HG02610 (cell line): ENCODE data around the gene TRIM31.
"Not testable (repeated sequence)": the region's sequence is repeated elsewhere in the genome, so short reads cannot be mapped to it uniquely, and the experiment has no call there.

Experiments used
- ATAC-seq: cut with Tn5 transposase; IDR thresholded peaks from one replicate; pipeline ENCODE4 v1.9.1; 2021; ENCODE audit warnings: mild to moderate bottlenecking, moderate library complexity; ENCODE audit not compliant: unreplicated experiment

Gene TRIM31

DNA sequence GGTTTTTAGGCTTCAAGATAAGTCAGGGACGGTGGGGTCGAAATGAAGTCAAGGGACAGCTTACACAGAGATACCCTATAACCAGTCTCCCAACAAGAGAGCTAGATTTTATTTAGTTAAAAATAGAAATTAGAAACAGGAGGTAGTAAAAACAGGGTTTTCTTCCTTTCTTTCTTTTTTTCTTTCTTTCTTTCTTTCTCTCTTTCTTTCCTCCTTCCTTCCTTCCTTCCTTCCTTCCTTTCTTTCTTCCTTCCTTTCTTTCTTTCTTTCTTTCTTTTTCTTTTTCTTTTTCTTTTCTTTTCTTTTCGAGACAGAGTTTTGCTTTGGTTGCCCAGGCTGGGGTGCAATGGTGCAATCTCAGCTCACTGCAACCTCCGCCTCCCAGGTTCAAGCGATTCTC, 5.8 kb upstream of the TRIM31 start:
- ATAC-seq: not testable (repeated sequence)

DNA sequence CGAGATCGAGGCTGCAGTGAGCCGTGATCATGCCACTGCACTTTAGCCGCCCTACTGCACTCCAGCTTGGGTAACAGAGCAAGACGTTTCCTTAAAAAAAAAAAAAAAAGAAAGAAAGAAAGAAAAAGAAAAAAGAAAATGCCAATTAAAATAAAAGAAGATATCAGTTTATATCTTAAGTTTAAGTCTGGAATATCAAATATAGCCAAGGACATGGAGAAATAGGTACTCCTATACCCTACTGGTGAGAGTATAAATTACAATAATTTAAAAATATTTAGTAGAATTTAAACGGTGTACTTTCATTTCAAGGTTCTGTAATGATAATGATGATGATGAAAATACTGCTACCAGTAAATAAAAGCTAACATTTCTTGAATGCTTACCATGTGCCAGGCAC, 3.8 kb upstream of the TRIM31 start:
- no peak for ATAC-seq

GRCh38 chr6:30113841-30114240, 951 bp upstream of the TRIM31 start:
- ATAC-seq: no peak

DNA sequence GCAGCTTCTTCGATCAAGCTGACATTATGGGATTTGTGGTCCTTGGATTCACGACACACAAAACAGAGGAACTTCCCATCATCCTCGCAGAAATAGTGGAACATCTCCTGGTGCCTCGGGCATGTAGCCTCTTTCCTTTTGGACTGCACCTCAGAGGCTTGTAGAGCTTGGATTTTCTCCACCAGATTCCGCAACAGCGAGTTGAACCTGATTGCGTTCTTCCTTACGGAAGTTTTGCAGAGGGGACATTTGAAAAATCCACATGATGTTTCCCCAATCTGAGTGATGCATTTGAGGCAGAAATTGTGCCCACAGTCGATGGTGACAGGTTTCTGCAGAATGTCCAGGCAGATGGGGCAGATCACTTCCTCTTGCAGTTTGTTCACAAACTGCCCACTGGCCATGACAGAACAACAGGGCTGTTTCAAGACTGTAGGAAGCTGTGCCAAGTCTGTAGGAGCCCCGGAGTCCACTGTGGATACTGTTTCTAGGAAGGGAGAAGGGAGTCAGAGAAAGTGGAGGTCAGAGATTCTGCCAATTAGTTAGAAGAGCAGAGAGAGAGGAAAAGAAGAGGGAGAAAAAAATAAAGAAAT, 392 bp downstream of the TRIM31 start:
- no peak for ATAC-seq

GRCh38 chr6:30111266-30111856, 1.5 kb downstream of the TRIM31 start:
- no peak for ATAC-seq

GRCh38 chr6:30104661-30105060, 8.2 kb downstream of the TRIM31 start:
- no peak for ATAC-seq

GRCh38 chr6:30103872-30104179, 9.1 kb downstream of the TRIM31 start:
- no peak for ATAC-seq

GRCh38 chr6:30102970-30103871, 9.7 kb downstream of the TRIM31 start:
- ATAC-seq: peak; percentile 63

DNA sequence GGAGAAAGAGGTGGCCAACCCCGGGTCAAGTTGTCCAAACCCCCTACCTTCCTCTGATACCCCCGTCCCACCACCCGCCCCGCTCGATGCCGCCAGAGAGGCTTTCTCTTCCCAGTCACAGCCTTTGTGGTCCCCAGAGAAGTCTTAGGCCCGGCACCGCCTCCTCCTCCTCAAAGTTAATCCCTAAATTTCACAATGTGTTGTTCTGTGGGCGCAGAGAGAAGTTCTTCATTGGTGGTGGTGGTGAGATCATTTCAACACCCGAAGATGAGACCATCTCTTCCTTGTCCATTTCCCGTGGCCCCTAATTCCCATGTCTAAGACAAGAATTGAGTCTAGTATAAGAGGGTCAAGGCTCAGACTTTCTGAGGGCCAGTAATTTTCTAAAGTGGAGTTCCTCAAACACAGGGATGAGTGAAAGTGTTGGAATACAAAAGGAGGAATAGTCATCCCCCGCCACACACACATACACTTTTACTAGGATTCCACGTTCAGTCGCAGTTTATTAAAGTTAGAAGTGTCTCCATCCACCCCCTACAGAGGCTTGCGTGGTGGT, 10.4 kb downstream of the TRIM31 start:
- ATAC-seq: no peak

- ATAC-seq: peak; percentile 61
These were observed 11.2 kb downstream of the TRIM31 start for GRCh38 chr6:30101444-30102413.

- ATAC-seq: no peak
These were observed 12.1 kb downstream of the TRIM31 start for GRCh38 chr6:30100585-30101443.

DNA sequence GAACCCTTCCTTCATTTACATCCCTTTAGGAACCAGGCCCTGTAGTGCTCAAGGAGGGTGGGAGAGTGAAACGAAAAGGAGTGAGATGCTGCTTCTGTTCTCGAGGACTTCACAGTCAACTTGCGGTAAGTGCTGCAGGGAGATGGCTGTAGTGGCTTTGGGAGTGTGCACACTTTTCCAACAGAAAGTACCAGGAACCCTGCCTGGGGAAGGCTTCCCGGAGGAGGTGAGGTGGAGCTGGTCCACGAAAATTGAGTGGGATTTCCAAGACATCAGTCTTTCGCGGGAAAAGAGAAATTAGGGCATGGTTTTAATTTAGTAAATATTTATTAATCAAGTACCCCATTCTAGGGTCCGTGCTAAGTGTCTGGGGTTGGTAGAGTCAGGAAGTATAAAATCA, 12.7 kb downstream of the TRIM31 start:
- no peak for ATAC-seq

- no peak for ATAC-seq
These were observed 14.8 kb downstream of the TRIM31 start for GRCh38 chr6:30097902-30098768.

GRCh38 chr6:30096829-30097228, 16.1 kb downstream of the TRIM31 start:
- no peak for ATAC-seq

GRCh38 chr6:30093951-30094661, 18.8 kb downstream of the TRIM31 start:
- no peak for ATAC-seq

DNA sequence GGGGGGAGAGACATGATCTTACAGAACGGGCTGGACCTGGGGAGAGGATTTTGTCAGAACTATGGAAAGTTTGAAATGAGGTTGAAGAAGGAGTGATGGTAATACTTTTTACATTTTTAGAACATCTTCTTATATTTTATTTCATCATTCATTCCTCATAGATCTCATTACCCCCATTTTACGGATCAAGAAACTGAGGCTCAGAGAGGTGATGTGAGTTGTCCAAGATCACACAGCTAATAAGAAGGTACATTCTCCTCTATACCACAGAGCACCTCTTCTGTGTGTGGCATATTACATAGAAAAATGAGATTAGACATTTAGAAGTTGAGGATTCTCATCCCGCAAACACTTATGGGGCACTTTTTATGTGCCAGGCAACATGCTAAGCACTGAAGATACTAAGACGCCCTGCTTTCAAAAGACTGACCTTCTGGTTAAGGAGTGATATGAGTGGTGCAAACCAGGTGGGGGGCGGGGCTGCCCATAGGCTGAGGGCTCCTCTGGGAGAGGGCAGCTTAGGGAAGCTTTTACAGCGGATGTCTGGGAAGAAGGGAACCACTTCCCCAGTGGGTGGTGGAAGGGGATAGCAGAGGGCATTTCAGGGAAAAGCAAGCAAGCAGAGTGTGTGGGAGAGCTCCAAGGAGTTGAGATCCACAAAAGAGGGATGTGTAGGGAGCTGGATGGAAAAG, 19.9 kb downstream of the TRIM31 start:
- no peak for ATAC-seq

DNA sequence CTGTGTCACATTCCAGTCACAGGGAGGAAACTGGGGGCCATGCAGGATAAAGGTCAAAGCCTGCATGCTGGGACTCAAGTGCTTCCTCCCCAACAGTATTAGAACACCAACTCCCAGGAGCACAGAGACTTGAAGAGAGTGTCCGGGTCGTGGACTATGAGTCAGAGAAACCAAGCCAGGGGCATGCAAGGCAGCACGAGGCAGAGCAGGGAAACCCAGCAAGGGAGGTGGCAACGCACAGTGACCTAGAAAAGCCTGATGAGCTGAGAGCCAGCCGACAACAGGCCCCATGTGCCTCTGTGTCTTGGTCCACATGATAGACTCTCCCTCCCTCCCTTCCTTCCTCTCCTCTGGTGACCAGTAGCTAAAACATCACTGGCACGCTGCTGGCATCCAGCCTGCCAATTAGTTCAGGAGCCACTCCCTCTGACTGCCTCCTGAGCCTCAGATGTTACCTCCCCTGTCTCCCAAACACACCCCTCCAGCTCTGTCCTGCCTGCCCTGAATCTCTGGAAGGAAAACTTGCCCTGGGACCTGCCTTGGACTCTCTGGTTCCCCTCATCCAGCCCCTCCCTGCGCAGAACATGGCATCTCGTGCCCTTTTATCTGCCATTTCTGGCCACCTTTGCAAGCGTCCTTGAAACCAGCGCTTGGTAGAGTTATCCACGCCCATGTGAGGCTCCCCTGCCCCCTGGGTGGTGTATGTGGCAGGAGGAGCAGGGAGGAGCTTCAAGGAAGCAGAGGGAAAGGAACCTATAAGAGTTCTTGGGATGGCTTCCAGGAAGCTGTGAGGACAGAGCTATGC, 21.1 kb downstream of the TRIM31 start:
- no peak for ATAC-seq
